ENCODE data around the gene PRRT3. TPM values are rescaled to one million over a fixed set of nuclear protein-coding genes. Genes with fewer than 3 reads are reported as not detected.

PRRT3 gene
- total and polyA plus RNA-seq, 9 of the 15 experiments (the other 6 are each of a cell fraction or from before 2014, with no cell fraction given) = 0.06 to 1.9 (median 1.2) TPM

DNA sequence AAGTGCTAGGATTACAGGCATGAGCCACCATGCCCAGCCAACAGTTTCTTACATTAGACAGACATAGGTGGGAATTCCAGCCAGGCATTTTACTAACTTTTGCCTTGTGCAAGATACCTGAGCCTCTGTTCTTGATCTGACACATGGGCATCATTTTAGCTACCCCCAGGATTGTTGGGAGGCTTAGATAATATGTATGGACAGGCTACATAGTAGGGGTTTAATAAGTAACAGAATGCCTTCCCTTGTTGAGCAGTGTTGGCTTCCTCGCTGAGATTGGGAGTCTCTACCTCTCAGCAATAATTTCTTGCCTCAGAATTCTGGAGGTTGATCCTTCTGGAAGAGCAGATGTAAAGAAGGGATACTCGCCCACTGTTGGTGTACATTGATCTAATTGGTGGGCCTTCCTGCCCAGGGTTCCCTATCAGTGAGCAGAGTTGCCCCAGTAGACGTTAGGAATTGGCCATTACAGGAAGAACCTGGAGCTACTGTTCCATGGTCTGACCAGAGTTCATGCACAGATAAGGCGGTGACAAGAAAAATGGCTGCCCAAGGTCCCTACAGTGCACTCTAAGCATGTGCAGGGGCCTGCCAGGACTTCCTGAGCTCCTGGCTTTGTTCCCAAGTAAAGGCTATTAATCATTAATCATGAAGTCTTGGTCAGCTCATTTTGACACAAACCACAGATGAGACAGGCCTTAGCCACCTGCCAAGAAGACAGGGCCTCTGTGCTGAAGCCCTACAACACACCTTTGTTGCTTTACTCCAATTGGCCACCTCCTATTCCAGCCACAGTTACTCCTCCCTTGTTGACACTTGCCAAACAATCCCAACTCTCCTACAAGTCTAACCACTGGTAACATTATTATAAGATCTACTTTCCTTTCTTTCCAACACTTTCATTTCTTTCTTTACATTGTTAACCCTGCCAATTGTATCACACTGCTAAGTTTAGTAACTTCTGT is 54.5 kb downstream of the PRRT3 start (continued):
- TF ChIP-seq, protein P1, sequence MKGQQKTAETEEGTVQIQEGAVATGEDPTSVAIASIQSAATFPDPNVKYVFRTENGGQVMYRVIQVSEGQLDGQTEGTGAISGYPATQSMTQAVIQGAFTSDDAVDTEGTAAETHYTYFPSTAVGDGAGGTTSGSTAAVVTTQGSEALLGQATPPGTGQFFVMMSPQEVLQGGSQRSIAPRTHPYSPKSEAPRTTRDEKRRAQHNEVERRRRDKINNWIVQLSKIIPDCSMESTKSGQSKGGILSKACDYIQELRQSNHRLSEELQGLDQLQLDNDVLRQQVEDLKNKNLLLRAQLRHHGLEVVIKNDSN (CRISPR knock-in tag; IDR thresholded peaks at IDR 0.05) = no peak
- TF ChIP-seq, protein P2, sequence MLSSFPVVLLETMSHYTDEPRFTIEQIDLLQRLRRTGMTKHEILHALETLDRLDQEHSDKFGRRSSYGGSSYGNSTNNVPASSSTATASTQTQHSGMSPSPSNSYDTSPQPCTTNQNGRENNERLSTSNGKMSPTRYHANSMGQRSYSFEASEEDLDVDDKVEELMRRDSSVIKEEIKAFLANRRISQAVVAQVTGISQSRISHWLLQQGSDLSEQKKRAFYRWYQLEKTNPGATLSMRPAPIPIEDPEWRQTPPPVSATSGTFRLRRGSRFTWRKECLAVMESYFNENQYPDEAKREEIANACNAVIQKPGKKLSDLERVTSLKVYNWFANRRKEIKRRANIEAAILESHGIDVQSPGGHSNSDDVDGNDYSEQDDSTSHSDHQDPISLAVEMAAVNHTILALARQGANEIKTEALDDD (IDR thresholded peaks at IDR 0.05) = no peak
- no peak for TF ChIP-seq DIDO1 (tag; IDR thresholded peaks at IDR 0.05; ENCODE audit: low read depth)
- TF ChIP-seq MAFG (tag; conservative IDR thresholded peaks at IDR 0.05) = peak; percentile 37; the same call in 1 of the 2 replicates
- TF ChIP-seq U2AF2 (optimal IDR thresholded peaks at IDR 0.05; ENCODE audit: low read depth, low read length) = no peak
- no peak for TF ChIP-seq MCM7 (IDR thresholded peaks at IDR 0.05)
- TF ChIP-seq, protein P3, sequence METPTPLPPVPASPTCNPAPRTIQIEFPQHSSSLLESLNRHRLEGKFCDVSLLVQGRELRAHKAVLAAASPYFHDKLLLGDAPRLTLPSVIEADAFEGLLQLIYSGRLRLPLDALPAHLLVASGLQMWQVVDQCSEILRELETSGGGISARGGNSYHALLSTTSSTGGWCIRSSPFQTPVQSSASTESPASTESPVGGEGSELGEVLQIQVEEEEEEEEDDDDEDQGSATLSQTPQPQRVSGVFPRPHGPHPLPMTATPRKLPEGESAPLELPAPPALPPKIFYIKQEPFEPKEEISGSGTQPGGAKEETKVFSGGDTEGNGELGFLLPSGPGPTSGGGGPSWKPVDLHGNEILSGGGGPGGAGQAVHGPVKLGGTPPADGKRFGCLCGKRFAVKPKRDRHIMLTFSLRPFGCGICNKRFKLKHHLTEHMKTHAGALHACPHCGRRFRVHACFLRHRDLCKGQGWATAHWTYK (CRISPR knock-in tag; IDR thresholded peaks at IDR 0.05) = peak; percentile 50; the same call in 1 of the 2 replicates
- no peak for TF ChIP-seq ETV5 (CRISPR knock-in tag; IDR thresholded peaks at IDR 0.05; ENCODE audit: low read depth)
- 0 out of 2 replicates have a peak, but pooled peaks have one; percentile 36 for TF ChIP-seq GTF2F1 (IDR thresholded peaks at IDR 0.05; ENCODE audit: low read depth, low read length)
- TF ChIP-seq, protein P4, sequence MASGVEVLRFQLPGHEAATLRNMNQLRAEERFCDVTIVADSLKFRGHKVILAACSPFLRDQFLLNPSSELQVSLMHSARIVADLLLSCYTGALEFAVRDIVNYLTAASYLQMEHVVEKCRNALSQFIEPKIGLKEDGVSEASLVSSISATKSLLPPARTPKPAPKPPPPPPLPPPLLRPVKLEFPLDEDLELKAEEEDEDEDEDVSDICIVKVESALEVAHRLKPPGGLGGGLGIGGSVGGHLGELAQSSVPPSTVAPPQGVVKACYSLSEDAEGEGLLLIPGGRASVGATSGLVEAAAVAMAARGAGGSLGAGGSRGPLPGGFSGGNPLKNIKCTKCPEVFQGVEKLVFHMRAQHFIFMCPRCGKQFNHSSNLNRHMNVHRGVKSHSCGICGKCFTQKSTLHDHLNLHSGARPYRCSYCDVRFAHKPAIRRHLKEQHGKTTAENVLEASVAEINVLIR (CRISPR knock-in tag; IDR thresholded peaks at IDR 0.05) = no peak
- no peak for TF ChIP-seq ATF1 (CRISPR knock-in tag; IDR thresholded peaks at IDR 0.05)
- peak; percentile 68 for TF ChIP-seq ATF1 (tag; IDR thresholded peaks at IDR 0.05)
- no peak for TF ChIP-seq PHB (CRISPR knock-in tag; IDR thresholded peaks at IDR 0.05)
- TF ChIP-seq ZNF586 (CRISPR knock-in tag; conservative IDR thresholded peaks at IDR 0.05) = no peak
- no peak for TF ChIP-seq HDAC6 (IDR thresholded peaks at IDR 0.05; ENCODE audit: low read depth, low read length)
- TF ChIP-seq CBX5 (IDR thresholded peaks at IDR 0.05; ENCODE audit: borderline replicate concordance, low read depth) = peak; percentile 59; the same call in 1 of the 2 replicates
- TF ChIP-seq, protein P5, sequence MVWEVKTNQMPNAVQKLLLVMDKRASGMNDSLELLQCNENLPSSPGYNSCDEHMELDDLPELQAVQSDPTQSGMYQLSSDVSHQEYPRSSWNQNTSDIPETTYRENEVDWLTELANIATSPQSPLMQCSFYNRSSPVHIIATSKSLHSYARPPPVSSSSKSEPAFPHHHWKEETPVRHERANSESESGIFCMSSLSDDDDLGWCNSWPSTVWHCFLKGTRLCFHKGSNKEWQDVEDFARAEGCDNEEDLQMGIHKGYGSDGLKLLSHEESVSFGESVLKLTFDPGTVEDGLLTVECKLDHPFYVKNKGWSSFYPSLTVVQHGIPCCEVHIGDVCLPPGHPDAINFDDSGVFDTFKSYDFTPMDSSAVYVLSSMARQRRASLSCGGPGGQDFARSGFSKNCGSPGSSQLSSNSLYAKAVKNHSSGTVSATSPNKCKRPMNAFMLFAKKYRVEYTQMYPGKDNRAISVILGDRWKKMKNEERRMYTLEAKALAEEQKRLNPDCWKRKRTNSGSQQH (CRISPR knock-in tag; IDR thresholded peaks at IDR 0.05) = 0 out of 2 replicates have a peak, but pooled peaks have one; percentile 26
- TF ChIP-seq TEAD2 (tag; IDR thresholded peaks at IDR 0.05) = 0 out of 2 replicates have a peak, but pooled peaks have one; percentile 8
- 0 out of 2 replicates have a peak, but pooled peaks have one; percentile 27 for TF ChIP-seq MXI1 (IDR thresholded peaks at IDR 0.05; ENCODE audit: low read depth, low read length)
- 0 out of 2 replicates have a peak, but pooled peaks have one; percentile 18 for TF ChIP-seq JUN (IDR thresholded peaks at IDR 0.05; ENCODE audit: borderline replicate concordance, low read depth, low read length)
- no peak for TF ChIP-seq JUN (CRISPR knock-in tag; IDR thresholded peaks at IDR 0.05; ENCODE audit: borderline replicate concordance)
- TF ChIP-seq TRIM24 (IDR thresholded peaks at IDR 0.05) = 0 out of 4 replicates have a peak, but pooled peaks of 1 of the 2 experiments have one; percentile 10
- TF ChIP-seq, protein P6, sequence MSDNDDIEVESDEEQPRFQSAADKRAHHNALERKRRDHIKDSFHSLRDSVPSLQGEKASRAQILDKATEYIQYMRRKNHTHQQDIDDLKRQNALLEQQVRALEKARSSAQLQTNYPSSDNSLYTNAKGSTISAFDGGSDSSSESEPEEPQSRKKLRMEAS (CRISPR knock-in tag; IDR thresholded peaks at IDR 0.05) = peak; percentile 81

Measured in K562 (cell line).